ENCODE measurements around the gene CDK11A.
A peak's percentile ranks its signal among the peaks of the same experiment; 100 is the strongest.

CDK11A gene

GRCh38 chr1:1763657-1764621, 39.8 kb upstream of the CDK11A start:
- TF ChIP-seq CTCF (IDR thresholded peaks at IDR 0.05; ENCODE audit: low read length, missing control alignments), result no peak
- peak; percentile 42 for DNase-seq (ENCODE audit: low read depth)
- no peak overlapping the region for H3K4me3 ChIP-seq (replicated peaks; ENCODE audit: low read depth, low read length)

- DNase-seq (ENCODE audit: low read depth), result no peak
- no peak overlapping the region for H3K4me3 ChIP-seq (replicated peaks; ENCODE audit: low read depth, low read length)
- TF ChIP-seq CTCF (IDR thresholded peaks at IDR 0.05; ENCODE audit: low read length, missing control alignments), result no peak
Observed at GRCh38 chr1:1761504-1762376, 37.6 kb upstream of the CDK11A start.

GRCh38 chr1:1760715-1761114, 36.6 kb upstream of the CDK11A start:
- H3K4me3 ChIP-seq (replicated peaks; ENCODE audit: low read depth, low read length), result no peak overlapping the region
- DNase-seq (ENCODE audit: low read depth), result no peak
- TF ChIP-seq CTCF (IDR thresholded peaks at IDR 0.05; ENCODE audit: low read length, missing control alignments), result no peak

- no peak overlapping the region for H3K4me3 ChIP-seq (replicated peaks; ENCODE audit: low read depth, low read length)
- TF ChIP-seq CTCF (IDR thresholded peaks at IDR 0.05; ENCODE audit: low read length, missing control alignments), result no peak
- DNase-seq (ENCODE audit: low read depth), result no peak
Observed at GRCh38 chr1:1760345-1760650, 36.1 kb upstream of the CDK11A start.

- no peak for DNase-seq (ENCODE audit: low read depth)
- TF ChIP-seq CTCF (IDR thresholded peaks at IDR 0.05; ENCODE audit: low read length, missing control alignments), result no peak
- H3K4me3 ChIP-seq (replicated peaks; ENCODE audit: low read depth, low read length), result no peak overlapping the region
Observed at GRCh38 chr1:1759456-1760344, 35.5 kb upstream of the CDK11A start.

GRCh38 chr1:1758692-1759455, 34.7 kb upstream of the CDK11A start:
- TF ChIP-seq CTCF (IDR thresholded peaks at IDR 0.05; ENCODE audit: low read length, missing control alignments), result no peak
- no peak for DNase-seq (ENCODE audit: low read depth)
- H3K4me3 ChIP-seq (replicated peaks; ENCODE audit: low read depth, low read length), result no peak overlapping the region
